Fibroblast of skin of scalp (primary cell): ENCODE results near the gene GRK5.

ENCODE experiments used
- DNase-seq: peaks from one replicate; pipeline ENCODE4 v3.0.0-alpha.2; 2013

Gene GRK5

GRCh38 chr10:119319920-119320258, 112.5 kb downstream of the GRK5 start:
- DNase-seq: no peak

DNA sequence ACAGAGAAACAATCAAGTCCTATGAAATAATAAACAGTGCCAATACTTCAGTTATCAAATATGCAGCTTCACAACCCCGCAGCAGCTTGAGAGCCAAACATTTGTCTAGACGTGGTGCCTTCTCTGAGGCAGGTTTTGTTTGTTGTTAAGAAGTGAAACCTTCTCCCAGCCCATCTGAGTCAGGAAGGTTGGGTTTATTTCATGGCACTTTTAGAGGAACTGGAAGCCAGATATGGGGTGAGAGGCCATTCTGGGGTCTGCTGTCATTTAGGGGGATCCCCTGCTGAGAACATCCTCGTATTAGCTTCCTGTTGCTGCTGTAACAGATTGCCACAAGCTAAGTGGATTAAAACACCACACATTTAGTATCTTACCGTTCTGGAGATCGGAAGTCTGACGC, 113.6 kb downstream of the GRK5 start:
- DNase-seq: no peak

DNA sequence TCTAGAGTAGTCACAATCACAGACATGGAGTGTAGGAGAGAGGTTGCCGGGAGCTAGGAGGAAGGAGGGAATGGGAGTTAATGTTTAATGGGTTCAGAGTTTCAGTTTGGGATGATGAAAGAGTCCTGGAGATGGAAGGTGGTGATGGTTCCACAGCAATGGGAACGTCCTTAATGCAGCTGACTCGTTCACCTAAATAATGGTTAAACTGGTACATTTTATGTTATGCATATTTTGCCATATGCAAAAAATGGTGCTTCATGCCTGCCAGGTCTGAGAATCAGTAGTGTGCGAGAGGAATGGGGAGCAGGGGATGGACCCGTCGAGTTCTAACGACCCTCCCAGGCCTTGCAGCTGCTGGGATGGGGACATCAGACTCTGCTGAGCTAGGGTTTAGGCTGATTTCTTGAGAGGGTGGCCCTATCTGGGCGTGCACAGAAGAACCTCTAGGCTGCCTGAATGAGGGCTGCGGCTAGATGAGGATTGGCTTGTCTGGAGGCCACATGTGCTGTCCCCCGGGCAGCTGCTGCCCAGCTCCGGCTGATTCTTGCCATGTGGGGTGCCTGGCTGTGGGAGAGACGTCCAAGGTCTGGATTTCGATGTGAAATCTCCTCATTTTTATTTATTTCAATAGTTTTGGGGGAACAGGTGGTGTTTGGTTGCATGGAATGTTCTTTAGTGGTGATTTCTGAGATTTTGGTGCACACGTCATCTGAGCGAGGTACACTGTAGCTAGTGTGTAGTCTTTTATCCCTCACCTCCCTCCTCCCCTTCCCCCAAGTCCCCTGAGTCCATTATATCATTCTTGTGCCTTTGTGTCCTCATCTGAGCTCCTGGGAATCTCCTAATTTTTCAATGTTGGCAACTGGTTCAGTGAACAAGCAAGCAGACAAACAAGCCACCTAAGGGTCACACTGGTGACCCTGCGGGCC, 116.0 kb downstream of the GRK5 start:
- no peak for DNase-seq

DNA sequence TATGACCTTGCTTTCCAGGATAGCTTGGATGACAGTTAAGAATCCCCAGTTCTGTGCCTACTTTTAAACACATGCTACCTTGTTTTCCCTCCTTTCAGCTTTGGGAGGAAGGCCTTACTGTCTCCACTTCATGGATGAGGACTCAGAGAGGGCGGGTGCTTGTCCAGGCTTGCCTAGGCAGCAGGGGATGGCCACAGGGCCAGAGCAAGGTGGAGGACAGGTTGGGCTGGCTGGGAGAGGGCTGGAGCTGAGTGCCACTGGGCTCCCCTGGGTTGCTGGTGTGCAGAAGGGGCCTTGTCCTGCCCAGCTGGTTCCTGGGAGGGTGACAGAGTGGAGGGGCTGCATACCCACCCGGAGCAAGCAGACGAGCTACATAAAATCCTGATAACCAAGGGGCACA, 117.8 kb downstream of the GRK5 start:
- no peak for DNase-seq

GRCh38 chr10:119326167-119326566, 118.8 kb downstream of the GRK5 start:
- DNase-seq: no peak

GRCh38 chr10:119327096-119327745, 119.8 kb downstream of the GRK5 start:
- DNase-seq: no peak

DNA sequence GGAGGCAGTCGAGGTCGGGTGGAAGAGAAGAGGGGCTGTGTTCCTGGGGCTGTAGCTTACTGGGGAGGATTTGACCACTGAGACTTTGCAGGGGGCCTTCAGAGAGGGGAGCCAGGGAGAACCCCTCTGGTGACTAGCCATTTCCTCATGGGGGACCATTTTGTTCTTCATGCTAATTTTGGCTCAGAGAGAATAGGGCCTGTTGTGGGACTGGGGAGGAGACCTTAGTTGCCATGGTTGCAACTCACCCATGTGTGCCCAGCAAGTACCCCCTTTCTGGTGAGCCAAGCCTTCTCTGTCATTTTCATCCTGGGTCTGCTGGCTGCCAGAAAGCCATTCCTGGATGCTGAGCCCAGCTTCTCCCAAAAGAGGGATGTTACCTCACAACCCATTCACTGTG, 120.9 kb downstream of the GRK5 start:
- no peak for DNase-seq

GRCh38 chr10:119330342-119330741, 123.0 kb downstream of the GRK5 start:
- DNase-seq: no peak

GRCh38 chr10:119331061-119331460, 123.7 kb downstream of the GRK5 start:
- DNase-seq: no peak

DNA sequence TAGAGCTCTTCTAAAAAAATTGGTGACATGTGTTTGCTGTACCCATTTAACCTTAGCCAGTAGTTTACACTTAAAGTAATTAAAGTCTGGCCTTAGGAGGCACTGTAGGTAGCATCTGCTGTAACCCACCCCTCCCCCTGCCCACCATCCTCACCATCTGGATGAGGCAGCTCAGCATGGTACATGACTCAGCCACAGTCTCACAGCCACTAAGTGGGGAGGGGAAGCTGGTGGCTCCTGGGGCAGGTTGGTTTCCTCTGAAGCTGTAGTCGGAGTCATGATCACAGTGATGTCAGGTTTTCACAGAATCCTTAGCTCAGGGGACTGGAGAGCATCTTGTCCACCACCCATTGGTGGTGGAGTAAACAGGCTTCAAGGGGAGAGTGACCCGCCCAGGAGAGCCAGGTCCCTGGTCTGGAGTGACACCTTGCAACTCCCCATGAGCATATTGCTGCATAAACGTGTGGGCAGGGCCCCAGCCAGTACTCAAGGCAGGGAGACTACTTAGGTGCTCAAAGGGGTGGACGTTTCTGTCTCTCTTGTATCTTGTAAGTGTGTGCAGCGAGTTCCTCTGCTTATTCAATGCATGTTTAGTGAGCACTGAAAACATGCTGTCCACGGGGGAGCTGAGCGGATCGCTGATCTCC, 125.9 kb downstream of the GRK5 start:
- peak; percentile 36 for DNase-seq

DNA sequence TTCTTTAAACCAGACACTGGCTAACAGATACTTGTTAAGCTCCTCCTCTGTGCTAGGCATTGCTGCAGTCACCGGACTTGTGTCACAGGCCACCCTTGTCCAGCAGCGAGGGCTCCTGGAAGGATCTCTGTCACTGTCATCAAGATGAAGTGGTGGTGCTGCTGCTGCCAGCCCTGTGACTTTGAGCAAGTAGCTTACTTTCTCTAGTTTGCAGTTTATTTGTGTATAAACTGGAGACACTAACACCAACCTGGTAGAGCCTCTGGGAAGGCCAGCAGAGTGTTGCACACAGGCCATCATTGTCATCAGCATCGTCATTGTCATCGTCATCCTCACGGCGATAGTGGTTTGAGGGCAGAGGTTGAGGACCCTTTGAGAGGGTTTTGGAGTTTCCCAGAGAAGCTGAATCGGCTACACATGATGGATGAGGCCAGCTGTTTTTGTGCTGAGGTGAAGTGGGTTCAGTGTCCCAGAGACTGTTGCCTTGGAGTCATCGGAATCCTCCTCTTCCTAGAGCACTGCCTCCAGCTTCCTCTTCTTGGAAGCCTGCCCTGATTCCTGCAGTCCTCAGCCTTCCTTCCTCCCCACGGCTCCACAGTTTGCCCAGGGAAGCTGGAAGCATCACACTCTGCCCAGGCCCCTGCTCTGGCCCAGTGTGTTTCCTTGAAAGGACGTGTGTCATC, 128.4 kb downstream of the GRK5 start:
- DNase-seq: peak; percentile 23

DNA sequence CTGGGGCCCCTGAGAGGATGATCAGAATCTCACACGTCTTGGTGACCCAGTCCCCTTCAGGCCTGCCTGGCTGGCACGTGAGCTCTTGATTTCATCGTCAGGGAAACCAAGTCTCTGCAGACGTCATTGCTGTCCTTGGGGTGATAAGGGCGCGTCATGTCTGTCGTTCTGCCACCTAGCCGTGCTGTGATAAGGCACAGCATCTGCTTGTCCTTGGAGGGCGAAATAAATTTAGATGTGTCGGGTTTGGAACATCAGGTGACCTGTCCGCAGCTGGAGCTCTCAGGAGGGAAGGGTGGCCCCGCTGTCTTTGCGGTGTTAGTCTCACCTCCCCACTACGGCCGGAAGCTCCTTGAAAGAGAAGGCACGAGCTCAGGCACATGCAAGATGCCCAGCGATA, 129.2 kb downstream of the GRK5 start:
- no peak for DNase-seq

- no peak for DNase-seq
Measured at GRCh38 chr10:119337223-119337622, 129.9 kb downstream of the GRK5 start.

DNA sequence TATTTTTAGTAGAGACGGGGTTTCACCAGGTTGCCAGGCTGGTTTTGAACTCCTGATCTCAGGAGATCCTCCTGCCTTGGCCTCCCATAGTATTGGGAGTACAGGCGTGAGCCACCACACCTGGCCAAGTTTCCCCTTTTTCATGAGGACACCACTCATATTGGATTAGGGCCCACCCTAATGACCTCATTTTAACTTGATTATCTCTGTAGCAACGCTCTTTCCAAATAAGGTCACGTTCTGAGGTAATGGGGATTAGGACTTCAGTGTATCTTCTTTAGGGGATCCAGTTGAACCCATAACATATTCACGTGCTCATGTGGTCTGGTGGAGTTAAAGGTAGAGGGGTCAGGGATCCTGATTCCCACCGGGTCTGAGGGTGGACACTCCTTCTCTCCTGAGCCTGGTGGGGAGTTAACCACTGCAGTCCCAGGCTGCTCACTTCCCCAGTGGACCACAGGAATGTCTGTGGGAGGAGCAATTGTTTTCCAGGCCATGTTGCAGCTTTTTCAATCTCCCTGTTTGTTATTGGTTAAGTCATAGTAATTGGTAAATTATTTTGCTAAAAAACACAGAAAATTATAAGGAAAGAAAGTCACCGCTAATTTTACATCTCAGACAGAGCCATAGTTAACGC, 130.5 kb downstream of the GRK5 start:
- DNase-seq: peak; percentile 71

DNA sequence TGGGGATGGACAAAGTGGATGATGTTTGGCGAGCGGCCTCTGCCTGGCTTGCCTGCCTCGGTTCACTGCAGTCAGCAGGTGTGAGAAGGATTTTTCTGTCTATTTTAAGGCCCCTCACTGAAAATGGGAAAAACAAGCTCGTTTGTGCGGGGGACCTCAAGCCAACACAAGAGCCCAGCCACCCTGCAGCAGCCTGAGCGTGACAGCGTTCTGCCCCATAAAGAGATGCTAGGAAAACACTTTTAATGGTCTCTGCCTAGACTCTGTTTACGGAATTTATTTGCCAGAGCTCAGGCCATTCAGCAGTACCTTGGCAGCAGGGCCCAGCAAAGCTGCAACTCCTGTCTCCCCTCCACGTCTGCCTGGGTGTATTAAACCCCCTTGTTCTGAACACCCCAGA, 131.7 kb downstream of the GRK5 start:
- DNase-seq: no peak

DNA sequence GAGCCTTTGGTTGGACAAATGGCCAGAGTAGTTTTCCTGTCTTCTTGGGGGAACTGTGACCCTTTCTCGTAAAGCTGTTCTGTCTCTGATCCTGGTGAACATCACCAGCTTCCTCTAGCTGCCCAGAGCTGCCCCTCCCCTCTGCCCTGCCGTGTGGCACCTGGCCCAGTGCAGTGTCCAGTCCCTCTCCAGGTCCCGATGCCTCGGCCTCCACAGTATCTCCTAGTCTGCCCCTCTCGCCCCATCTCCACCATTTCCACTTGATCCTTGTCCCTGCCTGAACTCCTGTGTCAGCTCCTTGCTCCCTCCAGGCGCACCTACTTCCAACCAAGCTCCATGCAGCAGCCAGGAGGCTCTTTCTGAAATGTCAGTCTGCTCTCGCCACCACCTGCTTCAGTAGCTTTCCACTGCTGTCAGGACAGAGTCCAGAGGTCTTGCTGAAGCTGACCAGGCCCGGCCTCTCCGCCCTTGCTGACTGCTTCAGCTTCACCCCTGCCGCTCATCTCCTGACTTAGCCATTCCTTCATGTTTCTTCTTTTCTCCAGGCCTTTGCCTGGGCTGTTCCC, 133.6 kb downstream of the GRK5 start:
- no peak for DNase-seq

DNA sequence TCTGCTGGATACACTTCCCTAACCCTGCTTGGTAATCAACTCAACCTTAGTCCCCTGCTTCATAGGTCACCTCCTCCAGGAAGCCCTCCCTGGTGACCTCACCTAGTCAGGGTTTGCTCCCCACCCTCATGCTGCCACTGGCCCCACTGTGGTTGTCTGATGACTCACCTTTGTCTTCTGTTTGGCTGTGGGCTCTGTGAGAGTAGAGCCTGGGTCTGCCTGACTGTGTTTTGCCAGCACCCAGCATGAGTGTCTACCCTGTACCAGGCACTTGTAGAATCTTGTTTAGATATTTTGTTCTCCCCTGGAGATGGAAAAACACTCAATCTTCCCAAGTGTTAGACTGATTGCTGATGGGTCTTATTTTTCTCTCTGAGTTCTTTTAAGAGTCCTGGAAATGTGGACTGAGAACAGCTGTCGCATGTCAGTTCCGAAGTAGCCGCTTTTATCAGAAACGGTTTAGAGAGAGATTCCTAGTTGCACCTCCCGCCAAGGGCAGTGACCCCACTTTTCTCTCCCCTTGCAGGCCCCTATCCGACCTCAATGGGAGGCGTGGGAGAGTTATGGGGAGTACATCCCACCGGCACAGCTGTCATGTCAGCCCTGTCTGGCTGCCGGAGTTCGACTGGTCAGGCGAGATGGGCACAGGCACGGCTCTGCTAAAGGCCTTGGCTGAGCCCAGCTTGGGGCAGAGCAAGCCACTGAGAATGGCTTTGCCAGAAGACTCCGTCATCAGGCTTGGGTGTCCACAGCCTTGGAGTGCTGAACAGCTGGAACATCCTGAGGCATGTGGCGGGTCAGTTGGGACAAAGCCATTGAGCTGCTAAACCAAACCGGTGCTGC, 134.3 kb downstream of the GRK5 start:
- peak; percentile 61 for DNase-seq

- DNase-seq: no peak
Measured at GRCh38 chr10:119342335-119342734, 135.0 kb downstream of the GRK5 start.

- no peak for DNase-seq
Measured at GRCh38 chr10:119343011-119343601, 135.7 kb downstream of the GRK5 start.

DNA sequence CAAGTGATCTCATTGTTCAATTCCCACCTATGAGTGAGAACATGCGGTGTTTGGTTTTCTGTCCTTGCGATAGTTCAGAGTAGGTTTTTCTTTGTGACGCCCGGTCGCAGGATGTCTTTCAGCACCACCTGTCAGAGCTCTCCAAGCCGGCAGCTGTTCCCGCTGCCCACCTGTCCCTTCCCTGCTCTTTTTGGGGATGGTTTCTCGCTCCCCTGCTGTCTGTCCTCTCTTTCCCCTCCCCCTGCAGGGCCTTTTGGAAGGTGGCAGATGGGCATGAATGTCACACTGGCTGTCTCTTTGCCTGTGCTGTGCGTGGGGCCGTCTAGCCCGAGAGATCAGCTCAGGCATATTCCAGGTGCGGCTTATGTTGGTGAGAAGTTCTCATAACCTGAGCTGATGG, 137.0 kb downstream of the GRK5 start:
- DNase-seq: no peak
